ENCODE results near the gene LCLAT1.

GRCh38 chr2:30434708-30435107, 12.3 kb upstream of the LCLAT1 start:
- TF ChIP-seq CTCF (optimal IDR thresholded peaks at IDR 0.05 in 1 of 3, IDR thresholded peaks at IDR 0.05 in 1 of 3, conservative IDR thresholded peaks at IDR 0.05 in 1 of 3; ENCODE audit: extremely low read depth in 1 of 3, insufficient read depth in 2 of 3, low read length in 3 of 3): no peak
- no peak for TF ChIP-seq EZH2 (IDR thresholded peaks at IDR 0.05; ENCODE audit: low read length)
